Left ventricle myocardium inferior (tissue), 1 donor: ENCODE results near the gene ZNF141. TPM values are rescaled to one million over a fixed set of nuclear protein-coding genes. Genes with fewer than 3 reads are reported as not detected.
"Not testable (repeated sequence)": the region's sequence is repeated elsewhere in the genome, so short reads cannot be mapped to it uniquely, and the experiment has no call there.

Source experiments
- DNase-seq: peaks from one replicate; pipeline ENCODE4 v3.0.0-alpha.2; 2020
- H3K27ac ChIP-seq: fragments of 200-600 bp; replicated peaks from 2 replicates; pipeline ENCODE4 v1.8.0; 2021
- H3K27me3 ChIP-seq: fragments of 200-600 bp; 2 replicates; pipeline ENCODE4 v1.8.0; 2021; ENCODE audit warnings: low read depth
- H3K36me3 ChIP-seq: fragments of 200-600 bp; 2 replicates; pipeline ENCODE4 v1.8.0; 2021
- H3K4me1 ChIP-seq: fragments of 200-600 bp; 2 replicates; pipeline ENCODE4 v1.8.0; 2021
- H3K4me3 ChIP-seq: fragments of 200-600 bp; 2 replicates; pipeline ENCODE4 v1.8.0; 2021; ENCODE audit warnings: mild to moderate bottlenecking, moderate library complexity
- H3K9me3 ChIP-seq: fragments of 200-600 bp; replicated peaks from 2 replicates; pipeline ENCODE4 v1.8.0; 2021
- CTCF ChIP-seq: fragments of 200-600 bp; IDR thresholded peaks from 2 replicates; pipeline ENCODE4 v1.8.0; 2021; ENCODE audit warnings: antibody characterized with exemption, mild to moderate bottlenecking, borderline replicate concordance
- intact Hi-C: fragments of 100-400 bp; cut with micrococcal nuclease; formaldehyde crosslinking; loops from one replicate; pipeline ENCODE4 v1.11.0; 2022
- microRNA-seq: library from miRNA; unstranded; fragments of <30 nt; microRNA quantifications from one replicate; pipeline ENCODE4 v1.2.0, GENCODE V29; 2020
- total RNA-seq: library from RNA; stranded (reverse); fragmentation: NEBNext Ultra II Directional; extraction: Animal tissue kit (Norgen Biotek cat#: 25700); gene quantifications from one replicate; pipeline ENCODE4 v1.2.1, GENCODE V29; 2021
- donor health status: DM: no; HTN: yes; CAD: no; lungs with severe emphysema.

ZNF141 gene
- total RNA-seq, 1 donor from 2014 or later: 8.2 TPM

- Histone ChIP-seq H3K36me3 (peaks cover 17% of the 10 kb centered on the region), H3K4me1 (no peaks in the 10 kb centered on the region), H3K9me3 (peaks cover 100% of the 10 kb centered on the region), H3K27me3 (no peaks in the 10 kb centered on the region), H3K4me3 (no peak overlapping the region), H3K27ac (no peak overlapping the region)
- TF ChIP-seq CTCF: no peak
- intact Hi-C loops: no loop called here
- no peak for DNase-seq
Measured at GRCh38 chr4:385934-386707, 48.5 kb downstream of the ZNF141 start.

- Histone ChIP-seq H3K36me3 (peaks cover 17% of the 10 kb centered on the region), H3K4me3 (no peak overlapping the region), H3K4me1 (no peaks in the 10 kb centered on the region), H3K27me3 (no peaks in the 10 kb centered on the region), H3K27ac (no peak overlapping the region), H3K9me3 (peaks cover 100% of the 10 kb centered on the region)
- intact Hi-C loops: no loop called here
- no peak for TF ChIP-seq CTCF
- DNase-seq: no peak
Measured at GRCh38 chr4:386708-387105, 49.1 kb downstream of the ZNF141 start.

GRCh38 chr4:404006-404405 is 66.4 kb downstream of the ZNF141 start:
- Histone ChIP-seq H3K4me1 (no peaks in the 10 kb centered on the region), H3K36me3 (no peaks in the 10 kb centered on the region), H3K27me3 (no peaks in the 10 kb centered on the region), H3K9me3 (peaks cover 96% of the 10 kb centered on the region), H3K4me3 (no peak overlapping the region), H3K27ac (no peak overlapping the region)
- intact Hi-C loops: no loop called here
- no peak for DNase-seq
- no peak for TF ChIP-seq CTCF

- H3K27me3 ChIP-seq, H3K36me3 ChIP-seq, DNase-seq, H3K4me3 ChIP-seq, intact Hi-C loops, H3K27ac ChIP-seq, H3K4me1 ChIP-seq: not testable (repeated sequence)
- H3K9me3 ChIP-seq: peaks cover 97% of the 10 kb centered on the region
Measured at GRCh38 chr4:408321-408720, 70.7 kb downstream of the ZNF141 start.

- no peak overlapping the region for H3K27ac ChIP-seq
- no peak for DNase-seq
- no peak overlapping the region for H3K4me3 ChIP-seq
- intact Hi-C loops: no loop called here
- peaks cover 46% of the 10 kb centered on the region for H3K36me3 ChIP-seq
- peaks cover 100% of the 10 kb centered on the region for H3K9me3 ChIP-seq
- no peaks in the 10 kb centered on the region for H3K27me3 ChIP-seq
- TF ChIP-seq CTCF: no peak
- H3K4me1 ChIP-seq: no peaks in the 10 kb centered on the region
Measured at GRCh38 chr4:422587-422986, 85.0 kb downstream of the ZNF141 start.

Small RNA genes lying within 50 kb of the gene (microRNA-seq; reads per million reads assigned to microRNA genes)
- gene MIR571: not detected

Other genes starting within 250 kb of the ZNF141 start
- 5.9 TPM for gene ZNF718, start 213.3 kb upstream of the ZNF141 start, total RNA-seq
- not detected for gene ZNF732, start 32.3 kb upstream of the ZNF141 start, total RNA-seq
- 11.8 TPM for gene ZNF721, start 161.3 kb downstream of the ZNF141 start, total RNA-seq
- gene PIGG, start 161.4 kb downstream of the ZNF141 start, total RNA-seq: 17.8 TPM
- gene TMEM271, start 238.5 kb downstream of the ZNF141 start, total RNA-seq: not detected